Stimulated activated CD4-positive, alpha-beta T cell treated with anti-CD3 and anti-CD28 coated beads, Interleukin-4, amount 100 ng/mL, for 1 hour (primary cell): Measurements from ENCODE around the gene RALBP1.
"Not testable (repeated sequence)": the region's sequence is repeated elsewhere in the genome, so short reads cannot be mapped to it uniquely, and the experiment has no call there.

Source experiments
- DNase-seq: peaks from one replicate; pipeline ENCODE4 v3.0.0-alpha.2; 2020

The RALBP1 gene

DNA sequence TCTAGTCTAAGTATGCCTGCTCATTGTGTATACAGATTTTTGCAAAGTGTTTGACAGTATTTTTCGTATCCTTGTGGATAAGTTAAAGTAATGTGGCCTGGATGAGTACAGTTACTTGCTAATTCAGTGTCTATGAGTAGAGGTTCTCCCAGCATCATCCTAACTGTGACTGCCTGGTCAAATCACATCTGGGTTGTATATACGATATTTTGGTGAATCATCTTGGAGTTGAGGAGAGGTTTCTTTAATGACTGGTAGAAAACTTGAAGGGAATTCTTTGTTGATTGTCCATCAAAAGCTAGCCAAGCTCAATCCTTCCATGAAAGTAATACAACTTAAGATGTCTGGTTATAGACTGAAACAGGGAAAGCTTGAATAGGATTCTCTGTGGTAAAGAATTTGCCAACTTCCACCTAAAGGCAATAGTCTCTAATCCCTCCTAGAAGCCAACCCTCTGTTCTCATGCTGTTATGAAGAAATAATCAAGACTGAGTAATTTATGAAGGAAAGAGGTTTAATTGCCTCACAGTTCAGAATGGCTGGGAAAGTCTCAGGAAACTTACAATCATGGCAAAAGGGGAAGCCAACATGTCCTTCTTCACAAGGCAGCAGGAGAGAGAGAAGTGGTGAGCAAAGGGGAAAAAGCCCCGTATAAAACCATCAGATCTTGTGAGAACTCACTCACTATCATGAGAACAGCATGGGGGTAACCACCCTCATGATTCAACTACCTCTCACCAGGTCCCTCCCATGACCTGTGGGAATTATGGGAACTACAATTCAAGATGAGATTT lies 19.4 kb upstream of the RALBP1 start:
- no peak for DNase-seq

DNA sequence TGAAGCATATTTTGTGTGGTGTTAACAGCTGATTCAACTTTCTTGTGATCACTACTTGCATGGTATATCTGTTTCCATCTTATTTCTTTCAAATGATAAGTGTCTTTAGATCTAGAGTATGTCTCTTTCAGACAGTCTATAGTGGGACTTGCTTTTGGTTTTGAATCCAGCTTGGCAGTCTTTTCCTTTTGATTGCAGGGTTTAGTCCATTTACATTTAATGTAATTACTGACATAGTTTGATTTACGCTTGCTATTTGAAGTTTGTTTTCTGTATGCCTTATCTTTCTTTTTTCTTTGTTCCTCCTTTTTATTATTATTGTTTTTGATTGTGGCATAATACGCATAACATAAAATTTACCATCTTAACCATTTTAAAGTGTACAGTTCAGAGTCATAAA lies 9.2 kb upstream of the RALBP1 start:
- DNase-seq: no peak

DNA sequence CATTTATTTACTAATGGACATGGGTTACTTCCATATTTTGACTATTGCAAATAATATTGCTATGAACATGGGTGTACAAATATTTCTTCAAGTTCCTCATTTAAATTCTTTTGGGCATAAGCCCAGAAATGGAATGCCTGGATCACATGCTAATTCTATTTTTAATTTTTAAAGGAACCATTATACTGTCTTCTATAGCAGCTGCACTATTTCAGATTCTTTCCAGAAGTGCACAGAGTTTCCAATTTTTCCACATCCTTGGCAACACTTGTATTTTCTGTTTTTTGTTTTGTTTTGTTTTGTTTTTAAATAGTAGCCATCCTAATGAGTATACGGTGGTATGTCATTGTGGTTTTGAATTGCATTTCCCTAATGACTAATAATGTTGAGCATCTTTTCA lies 8.5 kb upstream of the RALBP1 start:
- no peak for DNase-seq

DNA sequence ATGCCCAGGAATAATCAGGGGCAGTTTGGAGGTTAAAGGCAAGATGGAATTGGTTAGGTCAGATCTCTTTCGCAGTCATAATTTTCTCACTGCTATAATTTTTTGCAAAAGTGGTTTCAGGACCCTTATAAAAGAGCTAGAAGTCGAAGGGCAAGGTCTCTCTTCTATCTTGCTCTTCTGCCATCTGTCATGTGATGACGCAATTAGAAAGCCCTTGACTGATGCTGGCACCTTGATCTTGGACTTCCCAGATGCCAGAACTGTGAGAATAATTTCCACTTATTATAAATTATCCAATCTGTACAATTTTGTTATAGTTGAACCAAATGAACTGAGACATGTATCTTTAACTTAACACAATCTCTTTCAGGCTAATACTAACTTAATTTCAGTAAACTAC lies 6.3 kb upstream of the RALBP1 start:
- DNase-seq: no peak

DNA sequence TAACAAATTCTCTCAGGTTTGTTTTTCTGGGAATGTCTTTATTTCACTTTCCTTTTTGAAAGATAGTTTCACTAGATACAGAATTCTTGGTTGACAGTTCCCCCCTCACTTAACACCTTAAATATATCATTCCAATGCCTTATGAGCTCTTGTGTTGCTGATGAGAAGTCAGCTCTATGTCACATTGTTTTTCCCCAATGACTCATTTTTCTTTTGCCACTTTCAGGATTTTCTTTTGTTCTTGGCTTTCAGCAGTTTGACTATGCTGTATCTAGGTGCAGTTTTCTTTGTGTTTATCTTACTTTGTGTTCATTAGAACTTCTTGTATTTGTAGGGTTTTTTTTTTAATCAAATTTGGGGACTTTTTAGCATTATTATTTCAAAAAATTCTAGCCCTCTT lies 5.6 kb upstream of the RALBP1 start:
- no peak for DNase-seq

DNA sequence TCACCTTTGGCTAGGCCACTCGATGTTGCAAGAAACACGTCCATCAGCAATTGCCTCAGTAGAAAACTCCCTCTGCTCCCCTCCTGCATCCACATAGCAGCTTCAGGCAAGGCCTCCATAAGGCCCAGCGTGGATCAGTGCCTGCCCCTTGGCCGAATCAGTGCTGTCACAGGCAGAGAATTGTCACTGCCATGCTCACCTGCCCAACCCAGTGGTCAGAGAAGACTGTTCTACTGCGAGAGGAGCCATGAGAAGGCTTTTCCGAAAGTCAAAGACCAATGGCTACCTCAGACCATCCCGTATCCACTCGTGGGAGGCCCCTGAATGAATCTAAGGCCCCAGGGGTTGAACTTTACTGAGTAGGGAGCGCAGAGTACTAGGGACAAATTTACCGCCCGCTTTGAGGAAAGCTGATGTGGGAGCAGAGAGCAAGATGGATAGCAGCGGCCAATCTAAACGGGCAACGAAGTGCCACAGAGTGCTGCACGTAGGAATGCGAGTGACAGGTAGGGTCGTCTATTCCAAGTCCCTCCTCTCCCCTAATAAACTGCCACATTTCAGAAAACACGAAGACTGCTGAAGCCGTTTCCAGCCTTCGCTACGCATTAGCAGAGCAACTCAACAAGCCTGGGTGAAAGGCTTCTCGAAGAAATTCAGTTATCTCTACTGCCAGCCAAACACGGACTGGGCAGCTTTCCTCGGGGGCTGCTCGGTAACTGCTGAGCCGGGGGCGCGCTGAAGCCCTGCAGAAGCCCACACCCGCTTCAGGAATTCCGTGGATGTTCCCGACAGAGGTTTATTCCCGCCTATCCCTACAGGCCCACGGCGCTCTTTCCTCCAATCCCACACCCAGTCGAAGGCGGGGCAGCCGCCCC lies 968 bp upstream of the RALBP1 start:
- DNase-seq: no peak

DNA sequence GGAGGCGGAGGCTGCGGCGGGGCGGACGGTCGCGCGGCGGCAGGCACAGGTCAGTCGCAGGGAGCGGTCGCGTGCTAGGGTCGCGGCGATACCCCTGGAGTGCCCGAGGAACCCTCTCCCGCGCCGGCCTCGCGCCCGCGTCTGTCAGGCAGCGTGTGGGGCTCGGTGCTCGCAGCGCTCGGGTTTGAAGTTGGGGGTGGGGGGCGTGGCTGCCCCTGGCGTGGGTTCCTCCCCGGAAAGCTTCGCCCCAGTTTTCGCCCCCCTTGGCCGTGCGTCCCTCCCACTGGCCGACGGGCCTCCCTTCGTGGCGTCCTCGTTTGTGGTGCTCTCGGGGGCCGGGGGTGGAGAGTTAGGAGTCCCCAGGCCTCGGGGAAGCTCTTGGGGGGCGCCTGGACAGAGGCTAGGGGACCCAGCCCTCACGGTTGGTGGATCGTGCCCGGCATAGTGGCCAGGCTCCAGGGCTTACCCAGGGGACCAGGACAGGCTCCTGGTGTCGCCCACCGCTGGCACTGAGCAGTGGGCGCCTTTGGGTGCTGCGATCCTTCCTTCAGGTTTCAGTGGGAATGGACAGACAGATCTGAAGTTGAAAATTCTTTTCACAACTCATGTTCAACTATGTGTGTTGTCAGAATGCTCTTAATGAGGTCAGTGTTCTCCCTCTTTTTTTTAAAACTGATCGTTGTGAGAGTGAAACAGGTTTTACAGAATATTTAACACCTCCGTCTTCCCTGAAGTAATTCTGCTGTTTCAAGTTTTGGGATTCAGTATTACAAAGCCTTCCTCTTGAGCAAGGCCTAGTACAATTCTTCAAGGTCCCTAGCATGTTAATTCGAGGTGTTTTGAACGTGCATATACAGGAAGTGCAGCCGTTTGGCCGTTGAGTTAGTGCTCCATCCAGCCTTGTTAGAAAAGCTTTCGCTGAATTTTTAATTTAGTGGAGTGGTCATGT lies 604 bp downstream of the RALBP1 start:
- DNase-seq: peak; percentile 56

DNA sequence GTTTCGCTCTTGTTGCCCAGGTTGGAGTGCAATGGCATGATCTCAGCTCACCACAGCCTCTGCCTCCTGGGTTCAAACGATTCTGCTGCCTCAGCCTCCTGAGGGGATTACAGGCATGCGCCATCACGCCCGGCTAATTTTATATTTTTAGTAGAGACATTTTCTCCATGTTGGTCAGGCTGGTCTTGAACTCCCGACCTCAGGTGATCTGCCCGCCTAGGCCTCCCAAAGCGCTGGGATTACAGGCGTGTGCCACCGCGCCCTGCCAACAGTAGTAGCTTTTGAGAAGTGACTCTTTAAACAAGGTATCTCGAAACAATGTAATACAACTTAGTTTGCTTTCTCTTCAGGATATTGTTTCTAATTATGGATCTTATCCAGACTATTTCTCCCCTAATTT lies 1.6 kb downstream of the RALBP1 start:
- not testable (repeated sequence) for DNase-seq

DNA sequence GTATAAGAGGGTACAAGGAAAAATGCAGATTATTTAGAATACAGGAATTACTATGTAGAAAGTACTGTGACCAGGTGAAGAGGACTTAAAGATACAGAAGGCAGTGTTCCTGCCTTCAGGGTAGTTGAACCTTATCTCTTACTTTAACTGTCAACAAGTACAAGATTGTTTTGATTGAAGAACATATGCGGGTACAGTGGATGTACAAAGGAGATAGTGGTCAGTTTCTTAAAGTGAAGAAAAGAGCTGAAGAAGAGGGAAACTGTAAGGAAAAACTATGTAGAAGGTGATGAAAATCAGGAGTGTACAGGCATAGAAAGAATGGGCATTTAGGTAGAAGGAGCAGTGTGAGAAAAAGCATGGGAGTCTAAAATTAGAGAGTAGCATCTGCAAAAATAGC lies 2.2 kb downstream of the RALBP1 start:
- no peak for DNase-seq

DNA sequence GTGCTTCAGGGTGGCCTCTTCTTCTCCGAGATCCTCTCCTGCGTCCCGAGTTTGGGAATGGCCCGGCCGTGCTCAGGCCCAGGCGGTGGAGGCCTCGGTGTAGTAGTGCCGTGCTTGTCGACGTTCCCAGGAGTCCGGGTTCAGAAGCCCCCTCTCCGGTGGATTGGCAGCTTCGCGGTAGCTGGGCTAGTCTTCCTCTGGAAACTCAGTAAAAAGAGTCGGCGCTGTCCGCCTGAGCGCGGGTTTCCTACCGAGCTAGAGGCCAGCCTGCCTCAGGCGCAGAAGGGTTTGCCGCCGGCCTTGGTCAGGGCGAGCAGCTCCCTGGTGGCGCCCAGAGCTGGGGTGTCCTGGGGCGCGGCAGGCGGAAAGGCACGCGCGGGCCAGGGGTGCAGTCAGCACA lies 3.2 kb downstream of the RALBP1 start:
- no peak for DNase-seq

DNA sequence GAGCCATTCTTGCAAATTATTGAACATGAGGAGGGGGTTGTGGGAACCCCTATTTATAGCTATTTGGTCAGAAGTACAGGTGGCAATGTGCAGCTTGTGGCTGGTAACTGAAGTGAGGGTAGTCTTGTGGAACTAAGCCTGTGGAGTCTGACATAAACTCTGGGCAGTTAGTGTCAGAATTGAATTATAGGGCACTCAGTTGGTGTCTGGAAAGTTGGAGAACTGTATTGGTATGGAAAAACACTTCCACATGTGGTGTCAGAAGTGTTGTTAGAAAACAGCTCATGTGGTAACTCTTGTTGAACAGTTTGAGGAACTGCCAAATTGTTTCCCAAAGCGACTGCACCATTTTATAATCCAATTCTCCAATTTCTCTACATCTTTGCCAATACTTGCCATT lies 7.5 kb downstream of the RALBP1 start:
- DNase-seq: no peak

DNA sequence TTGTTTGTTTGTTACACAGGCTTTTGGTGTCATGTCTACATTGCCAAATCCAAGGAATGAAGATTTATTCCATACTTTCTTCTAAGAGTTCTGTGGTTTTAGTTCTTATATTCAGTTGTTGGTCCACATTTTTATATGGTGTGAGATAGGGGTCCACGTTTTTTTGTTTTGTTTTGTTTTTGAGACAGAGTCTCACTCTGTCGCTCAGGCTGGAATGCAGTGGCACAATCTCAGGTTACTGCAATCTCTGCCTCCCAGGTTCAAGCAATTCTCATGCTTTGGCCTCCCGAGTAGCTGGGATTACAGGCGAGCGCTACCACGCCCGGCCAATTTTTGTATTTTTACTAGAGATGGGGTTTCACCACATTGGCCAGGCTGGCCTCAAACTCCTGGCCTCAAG lies 8.2 kb downstream of the RALBP1 start:
- DNase-seq: no peak

DNA sequence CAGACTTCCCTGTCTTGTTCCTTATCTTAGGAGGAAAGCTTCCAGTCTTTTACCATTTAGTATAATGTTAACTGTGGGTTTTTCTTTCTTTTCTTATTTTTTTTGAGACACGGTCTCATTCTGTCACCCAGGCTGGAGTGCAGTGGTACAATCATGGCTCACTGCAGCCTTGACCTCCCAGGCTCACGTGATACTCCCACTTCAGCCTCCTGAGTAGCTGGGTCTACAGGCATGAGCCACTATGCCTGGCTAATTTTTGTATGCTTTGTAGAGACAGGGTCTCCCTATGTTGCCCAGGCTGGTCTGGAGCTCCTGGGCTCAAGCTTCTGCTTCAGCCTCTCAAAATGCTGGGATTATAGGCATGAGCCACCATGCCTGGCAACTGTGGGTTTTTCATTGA lies 9.5 kb downstream of the RALBP1 start:
- DNase-seq: not testable (repeated sequence)

DNA sequence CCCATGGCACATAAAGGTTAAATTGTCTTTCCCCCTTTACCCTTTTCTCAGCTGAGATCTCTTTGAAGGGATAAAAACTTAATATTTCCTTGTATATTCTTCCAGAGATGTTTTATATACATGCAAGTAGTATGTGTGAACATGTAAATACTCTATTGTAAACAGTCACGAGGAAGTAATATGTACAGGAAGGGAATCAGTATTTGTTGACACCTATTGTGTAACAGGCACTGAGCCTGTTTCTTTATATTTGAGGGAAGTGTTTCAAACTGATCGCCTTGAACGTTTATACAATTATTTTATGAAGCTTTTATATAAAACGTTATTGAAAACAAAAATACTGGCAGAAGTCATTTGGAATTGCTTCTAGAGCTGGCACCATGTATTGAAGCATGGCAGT lies 13.2 kb downstream of the RALBP1 start:
- no peak for DNase-seq

DNA sequence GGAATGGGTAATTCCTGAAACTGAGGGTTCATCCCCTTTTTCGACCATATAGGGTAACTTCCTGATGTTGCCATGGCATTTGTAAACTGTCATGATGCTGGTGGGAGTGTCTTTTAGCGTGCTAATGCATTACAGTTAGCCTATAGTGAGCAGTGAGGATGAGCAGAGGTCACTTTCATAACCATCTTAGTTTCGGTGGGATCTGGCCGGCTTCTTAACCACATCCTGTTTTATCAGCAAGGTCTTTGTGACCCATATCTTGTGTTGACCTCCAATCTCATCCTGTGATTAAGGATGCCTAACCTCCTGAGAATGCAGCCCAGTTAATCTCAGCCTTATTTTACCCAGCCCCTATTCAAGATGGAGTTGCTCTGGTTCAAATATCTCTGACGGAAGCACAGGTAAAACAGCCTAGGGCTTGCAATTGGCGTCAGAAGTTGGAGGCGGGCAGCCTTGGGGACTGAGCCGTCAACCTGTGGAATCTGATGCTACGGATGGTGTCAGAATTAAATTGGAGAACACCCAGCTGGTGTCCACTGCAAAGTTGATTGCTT lies 19.5 kb downstream of the RALBP1 start:
- no peak for DNase-seq

DNA sequence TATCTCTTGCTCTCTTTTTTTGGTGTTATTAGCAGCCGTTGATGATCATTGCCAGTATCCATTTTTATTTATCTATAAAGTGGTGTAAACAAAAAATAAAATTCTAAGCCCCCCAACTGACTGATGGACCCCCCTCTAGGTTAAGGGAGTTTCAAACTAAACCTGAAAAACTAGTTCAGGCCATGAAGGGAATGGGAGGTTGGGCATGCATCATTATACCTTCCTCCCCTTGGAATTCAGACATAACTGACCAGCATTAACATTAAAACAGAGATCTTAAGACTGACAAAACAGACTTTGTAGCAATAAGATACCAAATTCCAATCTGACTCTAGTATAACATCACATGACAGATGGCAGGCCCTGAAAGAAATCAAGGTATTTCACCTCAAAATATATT lies 20.2 kb downstream of the RALBP1 start:
- no peak for DNase-seq

DNA sequence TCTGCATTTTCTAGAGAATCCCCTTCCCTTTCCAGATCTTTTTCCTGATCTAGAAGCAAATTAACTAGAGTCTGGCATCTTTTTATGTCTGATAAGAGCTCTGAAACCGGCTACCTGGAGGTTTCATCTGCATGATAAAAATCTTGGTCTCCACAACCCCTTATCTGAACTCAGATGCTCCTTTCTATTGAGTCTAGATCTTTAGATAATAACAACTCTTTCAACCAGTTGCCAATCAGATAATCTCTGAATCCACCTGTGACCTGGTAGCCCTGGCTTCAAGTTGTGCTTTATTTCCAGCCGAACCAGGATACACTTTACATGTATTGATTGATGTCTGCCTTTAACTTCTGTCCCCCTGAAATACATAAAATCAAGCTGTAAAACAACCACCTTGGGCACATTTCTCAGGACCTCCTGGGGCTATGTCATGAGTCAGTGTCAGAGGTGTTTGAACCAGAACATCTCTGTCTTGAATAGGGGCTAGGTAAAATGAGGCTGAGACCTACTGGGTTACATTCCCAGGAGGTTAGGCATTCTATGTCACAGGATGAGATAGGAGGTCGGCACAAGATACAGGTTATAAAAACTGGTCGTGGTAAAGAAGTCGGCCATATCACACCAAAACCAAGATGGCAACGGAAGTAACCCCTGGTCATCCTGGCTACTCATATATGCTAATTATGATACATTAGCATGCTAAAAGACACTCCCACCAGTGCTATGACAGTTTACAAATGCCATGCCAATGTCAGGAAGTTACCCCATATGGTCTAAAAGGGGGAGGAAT lies 20.8 kb downstream of the RALBP1 start:
- no peak for DNase-seq

DNA sequence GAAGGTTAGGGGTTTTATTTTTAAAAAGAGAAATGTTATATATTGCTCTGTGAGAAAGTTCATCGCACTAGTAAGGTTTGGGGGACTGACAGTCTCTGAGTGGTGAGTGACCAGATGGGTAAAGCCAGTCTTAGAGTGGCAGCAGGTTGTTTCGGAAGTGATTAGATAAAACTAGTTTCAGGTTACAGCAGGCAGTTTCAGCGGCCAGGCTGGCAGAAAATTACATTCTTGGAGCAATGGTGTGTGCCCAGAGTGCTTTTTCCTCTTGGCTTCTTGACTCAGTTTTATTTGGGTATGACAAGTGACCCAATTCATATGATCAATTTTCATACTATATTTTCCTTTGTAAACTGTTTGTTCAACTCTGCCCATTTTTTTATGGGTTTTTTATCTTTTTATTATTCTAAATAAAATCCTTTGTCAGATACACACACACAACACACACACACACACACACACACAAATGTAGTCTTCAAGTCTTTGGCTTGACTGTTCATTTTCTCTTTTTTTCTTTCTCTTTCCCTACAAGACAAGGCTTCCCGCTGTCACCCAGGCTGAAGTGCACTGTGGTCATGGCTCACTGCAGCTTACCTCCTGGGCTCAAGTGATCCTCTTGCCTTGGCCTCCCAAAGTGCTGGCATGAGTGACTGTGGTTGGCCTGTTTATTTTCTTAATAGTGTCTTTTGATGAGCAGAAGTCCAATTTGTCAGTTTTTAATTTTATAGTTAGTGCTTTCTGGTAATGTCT lies 30.9 kb downstream of the RALBP1 start:
- DNase-seq: no peak

DNA sequence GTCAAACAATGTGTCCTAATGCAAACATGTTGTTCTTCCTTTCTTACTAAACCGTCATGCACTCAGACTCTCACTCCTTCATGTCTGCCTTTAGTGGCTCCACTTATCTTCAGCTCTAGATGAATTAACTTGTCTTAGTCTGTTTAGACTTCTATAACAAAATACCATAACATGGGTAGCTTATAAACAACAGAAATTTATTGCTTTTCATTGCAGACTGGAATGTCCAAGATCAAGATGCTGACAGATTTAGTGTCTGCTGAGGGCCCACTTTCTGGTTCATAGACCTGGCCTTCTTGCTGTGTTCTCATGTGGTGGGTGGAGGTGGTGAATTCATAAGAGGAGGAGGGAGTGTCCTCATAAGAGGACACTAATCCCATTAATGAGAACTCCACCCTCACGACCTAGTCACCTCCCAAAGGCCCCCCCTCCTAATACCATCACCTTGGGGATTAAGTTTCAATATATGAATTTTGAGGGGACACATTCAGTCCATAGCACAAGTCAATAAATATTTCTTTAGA lies 32.3 kb downstream of the RALBP1 start:
- no peak for DNase-seq

DNA sequence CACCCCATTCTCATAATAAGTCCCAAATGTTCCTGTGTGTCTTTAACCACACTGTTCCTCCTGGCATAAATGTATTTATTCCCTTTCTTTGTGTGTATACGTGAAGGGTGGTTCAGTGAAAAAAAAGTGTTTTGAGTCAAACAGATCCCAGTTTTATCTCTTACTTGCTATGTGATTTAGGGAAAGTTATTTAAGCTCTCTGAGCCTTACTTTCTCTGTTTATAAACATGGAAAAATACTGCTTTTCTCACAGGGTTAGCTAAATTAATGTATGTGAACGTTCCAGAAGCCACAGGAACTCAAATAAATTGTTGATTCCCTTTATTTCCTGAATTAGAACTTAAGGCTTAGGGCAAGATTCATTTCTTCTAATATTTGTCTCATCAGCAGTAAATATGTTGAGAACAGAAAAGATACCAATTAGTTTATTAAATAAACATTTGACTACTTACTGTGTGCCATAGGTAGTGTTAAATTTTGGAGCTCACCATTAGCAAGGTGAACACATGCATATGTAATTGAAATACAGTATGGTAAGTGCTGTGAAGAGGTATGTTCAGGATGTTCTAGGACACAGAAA lies 33.2 kb downstream of the RALBP1 start:
- DNase-seq: no peak
